Ishikawa (cell line): ENCODE data around the gene WDTC1.

Experiments
- CEBPB ChIP-seq: IDR thresholded peaks from 2 replicates; pipeline ENCODE4 v1.6.1; 2012
- CREB1 ChIP-seq: IDR thresholded peaks from 2 replicates; pipeline ENCODE4 v1.6.1; 2012; ENCODE audit warnings: low read depth
- EP300 ChIP-seq: IDR thresholded peaks from 2 replicates; pipeline ENCODE4 v1.6.1; 2012; ENCODE audit warnings: borderline replicate concordance
- FOXM1 ChIP-seq: IDR thresholded peaks from 2 replicates; pipeline ENCODE4 v1.6.1; 2012; ENCODE audit warnings: low read depth, borderline replicate concordance
- MAX ChIP-seq: IDR thresholded peaks from 2 replicates; pipeline ENCODE4 v1.6.1; 2012
- RAD21 ChIP-seq: IDR thresholded peaks from 2 replicates; pipeline ENCODE4 v1.6.1; 2012; ENCODE audit warnings: low read depth
- REST ChIP-seq: IDR thresholded peaks from 2 replicates; pipeline ENCODE4 v1.6.1; 2012; ENCODE audit warnings: low read depth, mild to moderate bottlenecking
- TAF1 ChIP-seq: IDR thresholded peaks from 2 replicates; pipeline ENCODE4 v1.6.1; 2012; ENCODE audit warnings: low read depth, mild to moderate bottlenecking

GRCh38 chr1:27293915-27294314, 59.5 kb downstream of the WDTC1 start:
- no peak for TF ChIP-seq CREB1
- no peak for TF ChIP-seq MAX
- no peak for TF ChIP-seq REST
- TF ChIP-seq EP300 = no peak
- no peak for TF ChIP-seq FOXM1
- TF ChIP-seq TAF1 = no peak
- TF ChIP-seq RAD21 = no peak
- TF ChIP-seq CEBPB = no peak
